Measurements from ENCODE around the gene KCNN3.

KCNN3 gene

GRCh38 chr1:154714638-154715037, 155.4 kb downstream of the KCNN3 start:
- Histone ChIP-seq H3K79me2 (ENCODE audit: low read length) (no peaks in the 10 kb centered on the region), H3F3A (ENCODE audit: insufficient read depth, low read length) (peaks cover 12% of the 10 kb centered on the region), H3K36me3 (replicated peaks; ENCODE audit: insufficient read depth, low read length) (0 out of 2 replicates have a peak, but pooled peaks cover 3% of the 10 kb centered on the region), H3K27ac (ENCODE audit: low read length) (no peak overlapping the region), H3K9ac (ENCODE audit: low read length) (no peak overlapping the region), H3K4me2 (ENCODE audit: low read depth, low read length) (no peak overlapping the region), H3K9me3 (replicated peaks; ENCODE audit: insufficient read depth, low read length) (no peaks in the 10 kb centered on the region), H3K4me1 (ENCODE audit: low read length) (no peaks in the 10 kb centered on the region), H3K27me3 (replicated peaks; ENCODE audit: insufficient read depth, low read length) (no peaks in the 10 kb centered on the region), H3K4me3 (ENCODE audit: low read length) (no peak overlapping the region), H2AFZ (ENCODE audit: low read length) (no peak overlapping the region), H3K9me2 (replicated peaks; ENCODE audit: insufficient read depth, low read length) (no peaks in the 10 kb centered on the region), H4K20me1 (ENCODE audit: insufficient read depth, low read length) (no peaks in the 10 kb centered on the region)
- no peak for TF ChIP-seq CTCF (IDR thresholded peaks at IDR 0.05; ENCODE audit: low read length)
- no peak for TF ChIP-seq EZH2phosphoT487 (IDR thresholded peaks at IDR 0.05; ENCODE audit: low read length)
- no peak for TF ChIP-seq EZH2 (optimal IDR thresholded peaks at IDR 0.05; ENCODE audit: low read depth, low read length)
- no peak for DNase-seq

- DNase-seq, result no peak
- Histone ChIP-seq H3K4me1 (ENCODE audit: low read length) (no peaks in the 10 kb centered on the region), H3F3A (ENCODE audit: insufficient read depth, low read length) (peaks cover 12% of the 10 kb centered on the region), H3K4me3 (ENCODE audit: low read length) (no peak overlapping the region), H3K79me2 (ENCODE audit: low read length) (no peaks in the 10 kb centered on the region), H3K27me3 (replicated peaks; ENCODE audit: insufficient read depth, low read length) (no peaks in the 10 kb centered on the region), H2AFZ (ENCODE audit: low read length) (no peak overlapping the region), H3K9me3 (replicated peaks; ENCODE audit: insufficient read depth, low read length) (no peaks in the 10 kb centered on the region), H3K9ac (ENCODE audit: low read length) (no peak overlapping the region), H4K20me1 (ENCODE audit: insufficient read depth, low read length) (no peaks in the 10 kb centered on the region), H3K27ac (ENCODE audit: low read length) (no peak overlapping the region), H3K36me3 (replicated peaks; ENCODE audit: insufficient read depth, low read length) (0 out of 2 replicates have a peak, but pooled peaks cover 3% of the 10 kb centered on the region), H3K9me2 (replicated peaks; ENCODE audit: insufficient read depth, low read length) (no peaks in the 10 kb centered on the region), H3K4me2 (ENCODE audit: low read depth, low read length) (no peak overlapping the region)
- TF ChIP-seq EZH2phosphoT487 (IDR thresholded peaks at IDR 0.05; ENCODE audit: low read length), result no peak
- no peak for TF ChIP-seq EZH2 (optimal IDR thresholded peaks at IDR 0.05; ENCODE audit: low read depth, low read length)
- no peak for TF ChIP-seq CTCF (IDR thresholded peaks at IDR 0.05; ENCODE audit: low read length)
Measured at GRCh38 chr1:154714052-154714623, 155.9 kb downstream of the KCNN3 start.

GRCh38 chr1:154713005-154713404, 157.1 kb downstream of the KCNN3 start:
- Histone ChIP-seq H3K4me3 (ENCODE audit: low read length) (no peak overlapping the region), H2AFZ (ENCODE audit: low read length) (no peak overlapping the region), H3K27me3 (replicated peaks; ENCODE audit: insufficient read depth, low read length) (no peaks in the 10 kb centered on the region), H3F3A (ENCODE audit: insufficient read depth, low read length) (peaks cover 12% of the 10 kb centered on the region), H3K9me3 (replicated peaks; ENCODE audit: insufficient read depth, low read length) (no peaks in the 10 kb centered on the region), H3K9ac (ENCODE audit: low read length) (no peak overlapping the region), H3K27ac (ENCODE audit: low read length) (no peak overlapping the region), H3K4me1 (ENCODE audit: low read length) (no peaks in the 10 kb centered on the region), H3K9me2 (replicated peaks; ENCODE audit: insufficient read depth, low read length) (no peaks in the 10 kb centered on the region), H3K4me2 (ENCODE audit: low read depth, low read length) (no peak overlapping the region), H3K36me3 (replicated peaks; ENCODE audit: insufficient read depth, low read length) (0 out of 2 replicates have a peak, but pooled peaks cover 3% of the 10 kb centered on the region), H4K20me1 (ENCODE audit: insufficient read depth, low read length) (no peaks in the 10 kb centered on the region), H3K79me2 (ENCODE audit: low read length) (no peaks in the 10 kb centered on the region)
- no peak for TF ChIP-seq EZH2phosphoT487 (IDR thresholded peaks at IDR 0.05; ENCODE audit: low read length)
- no peak for TF ChIP-seq CTCF (IDR thresholded peaks at IDR 0.05; ENCODE audit: low read length)
- TF ChIP-seq EZH2 (optimal IDR thresholded peaks at IDR 0.05; ENCODE audit: low read depth, low read length), result no peak
- no peak for DNase-seq
